H1 (cell line): Measurements from ENCODE around the gene NCOA6. TPM values are rescaled to one million over a fixed set of nuclear protein-coding genes. Genes with fewer than 3 reads are reported as not detected.

ENCODE experiments used
- CTCF ChIA-PET: fragments of 300-600 bp; sonication (Branson Sonifier 250); formaldehyde crosslinking; loops from one replicate; lab custom pipeline; 2021; ENCODE audit not compliant: partially characterized antibody; lab: Charles Lee
- POLR2A ChIA-PET: fragments of 300-600 bp; sonication (Branson Sonifier 250); formaldehyde crosslinking; loops from one replicate; lab custom pipeline; 2021; ENCODE audit warnings: inconsistent platforms; ENCODE audit not compliant: partially characterized antibody; lab: Charles Lee
- DNase-seq, 2 experiments: peaks; one replicate each; pipeline versions ENCODE4 v3.0.0 to v3.0.0-alpha.2; 2010 to 2022; ENCODE audit warnings: low spot score in 2 of 2, low read depth in 1 of 2, mixed read lengths in 1 of 2
- FAIRE-seq: peaks from 2 replicates; lab custom pipeline; 2011; peaks lifted over from hg19 to GRCh38; lab: Jason Lieb, UNC
- H2AFZ ChIP-seq: 2 replicates; pipeline ENCODE4 v1.8.1; 2012; ENCODE audit warnings: low read length, inconsistent platforms
- H2AK5ac ChIP-seq: 2 replicates; pipeline ENCODE4 v1.6.1; 2013; ENCODE audit warnings: low read depth, low read length
- H2BK120ac ChIP-seq: replicated peaks from 2 replicates; pipeline ENCODE3; 2013; ENCODE audit warnings: low read depth, low read length, inconsistent platforms
- H2BK12ac ChIP-seq: 2 replicates; pipeline ENCODE4 v1.6.1; 2013; ENCODE audit warnings: low read depth, low read length
- H2BK15ac ChIP-seq: 2 replicates; pipeline ENCODE4 v1.6.1; 2013; ENCODE audit warnings: low read length
- H2BK20ac ChIP-seq: 2 replicates; pipeline ENCODE4 v1.6.1; 2013; ENCODE audit warnings: low read length
- H2BK5ac ChIP-seq: 2 replicates; pipeline ENCODE4 v1.6.1; 2013; ENCODE audit warnings: low read depth, low read length
- H3K14ac ChIP-seq: 2 replicates; pipeline ENCODE4 v1.6.1; 2013; ENCODE audit warnings: inconsistent platforms; ENCODE audit not compliant: insufficient read length
- H3K18ac ChIP-seq: 2 replicates; pipeline ENCODE4 v1.6.1; 2013; ENCODE audit warnings: low read length; ENCODE audit errors: extremely low read depth
- H3K23ac ChIP-seq: 2 replicates; pipeline ENCODE4 v1.6.1; 2013; ENCODE audit warnings: inconsistent platforms; ENCODE audit not compliant: insufficient read length
- H3K23me2 ChIP-seq: 2 replicates; pipeline ENCODE4 v1.6.1; 2013; ENCODE audit warnings: low read depth, low read length
- H3K27ac ChIP-seq: 2 replicates; pipeline ENCODE4 v1.6.1; 2011; ENCODE audit warnings: low read depth, low read length, inconsistent platforms
- H3K27me3 ChIP-seq, 4 experiments: replicated peaks in 1 of 4; 1 replicate in 1 of 4; 2 replicates in 3 of 4; pipeline versions ENCODE4 v1.6.1 to v1.8.1; 2011 to 2013; ENCODE audit warnings: low read length in 3 of 4, mild to moderate bottlenecking in 3 of 4, inconsistent platforms in 2 of 4, mixed read lengths in 2 of 4, moderate library complexity in 1 of 4; ENCODE audit not compliant: control insufficient read depth in 3 of 4, insufficient read depth in 3 of 4; ENCODE audit errors: extremely low read depth in 1 of 4
- H3K36me3 ChIP-seq, 4 experiments: 2 replicates each; pipeline versions ENCODE4 v1.6.1 to v1.8.1; 2011 to 2013; ENCODE audit warnings: mild to moderate bottlenecking in 4 of 4, low read length in 3 of 4, moderate library complexity in 2 of 4, control low read depth in 1 of 4, inconsistent platforms in 1 of 4; ENCODE audit not compliant: insufficient read depth in 4 of 4, control insufficient read depth in 2 of 4
- H3K4ac ChIP-seq: replicated peaks from 2 replicates; pipeline ENCODE3; 2013; ENCODE audit warnings: low read length, low read depth, mixed read lengths, inconsistent platforms; ENCODE audit not compliant: insufficient read length
- H3K4me1 ChIP-seq, 4 experiments: replicated peaks in 1 of 4; 1 replicate in 1 of 4; 2 replicates in 3 of 4; pipeline versions ENCODE4 v1.6.1 to v1.8.1; 2011 to 2013; ENCODE audit warnings: low read length in 3 of 4, inconsistent platforms in 2 of 4, mixed read lengths in 1 of 4; ENCODE audit not compliant: insufficient read depth in 4 of 4, control insufficient read depth in 3 of 4
- H3K4me2 ChIP-seq, 2 experiments: 2 replicates each; pipeline versions ENCODE4 v1.6.1 to v1.8.1; 2011 to 2013; ENCODE audit warnings: low read depth in 2 of 2, low read length in 2 of 2, control low read depth in 1 of 2, inconsistent platforms in 1 of 2, mild to moderate bottlenecking in 1 of 2; ENCODE audit not compliant: insufficient read depth in 1 of 2
- H3K4me3 ChIP-seq, 4 experiments: fragments of 200-600, 300-600 bp in 1 of 4; sonication (generic), shearing (Covaris generic), sonication (Bioruptor Twin) in 1 of 4; 2 replicates each; pipeline versions ENCODE4 v1.5.1 to v1.8.1; 2011 to 2016; ENCODE audit warnings: low read length in 4 of 4, low read depth in 3 of 4, control low read depth in 2 of 4, inconsistent platforms in 2 of 4, mild to moderate bottlenecking in 2 of 4, mixed read lengths in 1 of 4, moderate library complexity in 1 of 4; ENCODE audit not compliant: insufficient read depth in 2 of 4; ENCODE audit errors: extremely low read depth in 1 of 4
- H3K56ac ChIP-seq: replicated peaks from 2 replicates; pipeline ENCODE3; 2013; ENCODE audit warnings: low read depth, mild to moderate bottlenecking, mixed read lengths, low read length, inconsistent platforms; ENCODE audit not compliant: insufficient read length
- H3K79me1 ChIP-seq: 2 replicates; pipeline ENCODE4 v1.6.1; 2013; ENCODE audit warnings: low read depth, low read length, control low read depth
- H3K79me2 ChIP-seq, 2 experiments: 2 replicates each; pipeline versions ENCODE4 v1.6.1 to v1.8.1; 2012 to 2013; ENCODE audit warnings: low read length in 2 of 2, mild to moderate bottlenecking in 2 of 2, inconsistent platforms in 1 of 2; ENCODE audit not compliant: insufficient read depth in 2 of 2, control insufficient read depth in 1 of 2
- H3K9ac ChIP-seq, 4 experiments: replicated peaks in 1 of 4; 1 replicate in 1 of 4; 2 replicates in 3 of 4; pipeline versions ENCODE4 v1.6.1 to v1.8.1; 2011 to 2013; ENCODE audit warnings: low read depth in 3 of 4, low read length in 3 of 4, control low read depth in 2 of 4, mild to moderate bottlenecking in 2 of 4, moderate library complexity in 2 of 4, inconsistent platforms in 1 of 4; ENCODE audit errors: extremely low read depth in 1 of 4
- H3K9me3 ChIP-seq, 2 experiments: 2 replicates each; pipeline versions ENCODE4 v1.6.1 to v1.8.1; 2012 to 2013; ENCODE audit warnings: mild to moderate bottlenecking in 2 of 2, moderate library complexity in 2 of 2, control low read depth in 1 of 2, inconsistent platforms in 1 of 2, low read depth in 1 of 2, low read length in 1 of 2, mixed read lengths in 1 of 2; ENCODE audit not compliant: insufficient read depth in 2 of 2
- H4K20me1 ChIP-seq, 2 experiments: replicated peaks in 1 of 2; 2 replicates each; pipeline versions ENCODE3 to v1.8.1; 2011 to 2013; ENCODE audit warnings: inconsistent platforms in 2 of 2, low read length in 2 of 2, mild to moderate bottlenecking in 1 of 2; ENCODE audit not compliant: insufficient read depth in 2 of 2, control insufficient read depth in 1 of 2
- H4K5ac ChIP-seq: 2 replicates; pipeline ENCODE4 v1.6.1; 2013; ENCODE audit warnings: low read length, low read depth, mixed read lengths, inconsistent platforms; ENCODE audit not compliant: insufficient read length
- H4K8ac ChIP-seq: 2 replicates; pipeline ENCODE4 v1.8.0; 2013; ENCODE audit warnings: mild to moderate bottlenecking, moderate library complexity, low read length, inconsistent platforms; ENCODE audit not compliant: insufficient read depth; ENCODE audit errors: extremely low read depth
- H4K91ac ChIP-seq: replicated peaks from 2 replicates; pipeline ENCODE3; 2013; ENCODE audit warnings: low read length, mixed read lengths, inconsistent platforms; ENCODE audit not compliant: insufficient read length
- POLR2A ChIP-seq, 2 experiments: IDR thresholded peaks; 1 replicate in 1 of 2; 2 replicates in 1 of 2; pipeline ENCODE4 v1.6.1; 2011; ENCODE audit warnings: low read depth in 2 of 2, low read length in 2 of 2, mild to moderate bottlenecking in 2 of 2; ENCODE audit errors: control extremely low read depth in 1 of 2
- SP1 ChIP-seq: IDR thresholded peaks from 2 replicates; pipeline ENCODE4 v1.6.1; 2011; ENCODE audit warnings: low read depth, low read length
- TAF1 ChIP-seq: IDR thresholded peaks from 2 replicates; pipeline ENCODE4 v1.6.1; 2011; ENCODE audit warnings: mild to moderate bottlenecking, low read depth, low read length
- YY1 ChIP-seq: IDR thresholded peaks from 2 replicates; pipeline ENCODE4 v1.6.1; 2011; ENCODE audit warnings: low read depth, mild to moderate bottlenecking, low read length
- WGBS, 2 experiments: shearing (Covaris generic) in 1 of 2; methylation state at CpG; one replicate each; pipeline versions ENCODE4 v1.1.6 to v1.1.7; 2013 to 2015; ENCODE audit warnings: low lambda C conversion rate in 2 of 2, mixed read lengths in 2 of 2, inconsistent platforms in 1 of 2, low coverage in 1 of 2, missing lambda C conversion rate in 1 of 2; ENCODE audit not compliant: insufficient replicate concordance in 2 of 2, insufficient coverage in 1 of 2, insufficient read length in 1 of 2; ENCODE audit errors: extremely low coverage in 1 of 2, missing lambda C conversion rate in 1 of 2; 5-methylcytosine and 5-hydroxymethylcytosine counted together
- polyA plus RNA-seq, 7 experiments: library from polyadenylated mRNA; depleted of rRNA in 3 of 7; stranded (reverse) in 5 of 7; unstranded in 2 of 7; fragments of >200 nt in 5 of 7; fragments of 200-250 nt in 2 of 7; gene quantifications; 1 replicate in 5 of 7; 2 replicates in 1 of 7; 4 replicates in 1 of 7; pipeline versions ENCODE4 v1.2.1 to v1.2.3, GENCODE V29; 2011 to 2013; ENCODE audit warnings: missing spikeins in 2 of 7, mixed read lengths in 2 of 7
- total RNA-seq: library from RNA; stranded (reverse); fragmentation: NEBNext Ultra II Directional; extraction: Animal tissue kit (Norgen Biotek cat#: 25700); gene quantifications from 2 replicates; pipeline ENCODE4 v1.2.1, GENCODE V29; 2021
- TF ChIP-seq, protein P1 (sequence below): IDR thresholded peaks from 2 replicates; pipeline ENCODE4 v1.6.1; 2011; ENCODE audit warnings: low read length, improper control_type of control experiment

NCOA6 gene
- total and polyA plus RNA-seq, 2 of the 8 experiments (the other 6 are each of a cell fraction or from before 2014, with no cell fraction given) = 9.0 to 9.5 TPM

DNA sequence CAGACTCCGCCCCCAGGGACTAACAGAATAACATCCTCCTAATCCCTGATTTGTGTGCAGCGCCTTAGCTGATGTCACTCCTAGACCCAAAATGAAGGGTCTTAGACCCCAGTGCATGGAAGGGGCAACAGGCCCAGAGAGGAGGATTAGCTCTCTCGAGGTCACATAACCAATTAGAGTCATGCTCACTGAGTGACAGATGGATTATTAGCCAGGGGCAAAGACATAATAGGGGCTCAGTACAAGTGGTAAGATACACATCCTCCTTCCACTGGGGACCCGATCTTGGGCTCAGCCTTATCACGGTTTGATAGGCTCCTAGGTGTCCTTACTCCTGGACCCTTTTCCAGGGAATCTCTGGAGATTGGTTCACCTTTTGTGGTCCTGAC, 120.4 kb downstream of the NCOA6 start:
- ChIA-PET POLR2A (interaction anchor here (0.6 to 1.6 kb wide), 6 partner anchors 134 to 188 kb away, joined by 3 to 5 read pairs (median 3); partner anchors contain the start of genes DYNLRB1 and MAP1LC3A), CTCF (interaction anchor here (0.5 to 6.5 kb wide), 6 partner anchors 20 to 187 kb away, joined by 4 to 48 read pairs (median 6); no protein-coding TSS in a partner anchor)
- Histone ChIP-seq H2BK20ac (no peak overlapping the region), H2BK5ac (no peak overlapping the region), H3K23me2 (peaks cover 11% of the 10 kb centered on the region; the same call in 1 of the 2 replicates), H2BK120ac (no peak overlapping the region), H2AFZ (0 out of 2 replicates have a peak overlapping the region, but pooled peaks have one; percentile 66), H2BK15ac (no peak overlapping the region), H3K4me3 (peak overlapping the region; percentile 75 to 90 (median 82); a peak in 7 of 8 replicates), H2AK5ac (no peak overlapping the region), H3K79me1 (no peaks in the 10 kb centered on the region), H4K91ac (no peak overlapping the region), H3K27ac (no peak overlapping the region), H4K8ac (peak overlapping the region; percentile 77; the same call in 1 of the 2 replicates), H3K4me2 (peak overlapping the region; percentile 96 to 100), H3K18ac (no peak overlapping the region), H3K4me1 (peaks cover 0 to 11% (median 5%) of the 10 kb centered on the region in 4 experiments; a peak in 5 of 7 replicates), H3K36me3 (no peaks in the 10 kb centered on the region), H3K23ac (no peak overlapping the region), H3K79me2 (no peaks in the 10 kb centered on the region), H4K20me1 (peaks cover 0 to 2% of the 10 kb centered on the region in 2 experiments), H3K9ac (no peak overlapping the region), H3K4ac (no peak overlapping the region), H2BK12ac (no peak overlapping the region), H3K56ac (no peak overlapping the region), H3K14ac (no peak overlapping the region), H3K27me3 (peaks cover 0 to 19% (median 15%) of the 10 kb centered on the region in 4 experiments; a peak in 6 of 7 replicates), H4K5ac (no peak overlapping the region), H3K9me3 (no peaks in the 10 kb centered on the region)
- 61% methylated on average over 5 of the region's 5 CpGs; no CpG with 5 or more reads in 1 of the 2 experiments for WGBS, 2 experiments
- DNase-seq = no peak
- no peak for FAIRE-seq
- TF ChIP-seq TAF1 (no peak), POLR2A (IDR thresholded peaks at IDR 0.05; ENCODE audit: control extremely low read depth in 1 of 2, low read depth in 2 of 2, low read length in 2 of 2) (no peak), SP1 (no peak), YY1 (no peak)
- TF ChIP-seq, protein P1, sequence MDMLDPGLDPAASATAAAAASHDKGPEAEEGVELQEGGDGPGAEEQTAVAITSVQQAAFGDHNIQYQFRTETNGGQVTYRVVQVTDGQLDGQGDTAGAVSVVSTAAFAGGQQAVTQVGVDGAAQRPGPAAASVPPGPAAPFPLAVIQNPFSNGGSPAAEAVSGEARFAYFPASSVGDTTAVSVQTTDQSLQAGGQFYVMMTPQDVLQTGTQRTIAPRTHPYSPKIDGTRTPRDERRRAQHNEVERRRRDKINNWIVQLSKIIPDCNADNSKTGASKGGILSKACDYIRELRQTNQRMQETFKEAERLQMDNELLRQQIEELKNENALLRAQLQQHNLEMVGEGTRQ = no peak
